Measurements from ENCODE around the gene PIGU. TPM values are rescaled to one million over a fixed set of nuclear protein-coding genes. Genes with fewer than 3 reads are reported as not detected.
"Not testable (repeated sequence)": the region's sequence is repeated elsewhere in the genome, so short reads cannot be mapped to it uniquely, and the experiment has no call there.

PIGU gene
- total RNA-seq, 1 donor from 2014 or later, result 7.8 TPM

DNA sequence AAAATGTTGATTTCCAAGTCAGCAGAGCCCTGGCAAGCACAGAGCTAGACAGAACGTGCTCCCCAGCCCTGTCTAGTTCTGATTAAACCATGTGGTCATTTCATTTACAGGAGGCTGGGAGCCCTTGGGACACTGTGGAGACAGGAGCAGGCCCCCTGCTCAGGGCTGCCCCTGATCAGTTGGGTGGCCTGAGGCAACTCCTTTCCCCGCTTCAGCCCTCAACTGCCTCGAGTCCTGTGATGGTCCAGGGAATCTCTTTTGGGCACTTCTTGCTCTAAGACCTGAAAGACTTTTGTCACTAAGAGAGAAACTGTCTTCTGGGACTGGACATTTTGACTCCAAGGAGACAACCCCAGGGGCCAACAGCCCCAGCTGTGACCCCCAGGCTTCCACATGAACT is 147.2 kb downstream of the PIGU start:
- no peak for DNase-seq

- DNase-seq, result peak; percentile 47
Measured at GRCh38 chr20:34528921-34529297, 148.0 kb downstream of the PIGU start.

GRCh38 chr20:34527016-34527415 is 149.9 kb downstream of the PIGU start:
- DNase-seq, result no peak

- DNase-seq, result no peak
Measured at GRCh38 chr20:34526466-34526865, 150.4 kb downstream of the PIGU start.

DNA sequence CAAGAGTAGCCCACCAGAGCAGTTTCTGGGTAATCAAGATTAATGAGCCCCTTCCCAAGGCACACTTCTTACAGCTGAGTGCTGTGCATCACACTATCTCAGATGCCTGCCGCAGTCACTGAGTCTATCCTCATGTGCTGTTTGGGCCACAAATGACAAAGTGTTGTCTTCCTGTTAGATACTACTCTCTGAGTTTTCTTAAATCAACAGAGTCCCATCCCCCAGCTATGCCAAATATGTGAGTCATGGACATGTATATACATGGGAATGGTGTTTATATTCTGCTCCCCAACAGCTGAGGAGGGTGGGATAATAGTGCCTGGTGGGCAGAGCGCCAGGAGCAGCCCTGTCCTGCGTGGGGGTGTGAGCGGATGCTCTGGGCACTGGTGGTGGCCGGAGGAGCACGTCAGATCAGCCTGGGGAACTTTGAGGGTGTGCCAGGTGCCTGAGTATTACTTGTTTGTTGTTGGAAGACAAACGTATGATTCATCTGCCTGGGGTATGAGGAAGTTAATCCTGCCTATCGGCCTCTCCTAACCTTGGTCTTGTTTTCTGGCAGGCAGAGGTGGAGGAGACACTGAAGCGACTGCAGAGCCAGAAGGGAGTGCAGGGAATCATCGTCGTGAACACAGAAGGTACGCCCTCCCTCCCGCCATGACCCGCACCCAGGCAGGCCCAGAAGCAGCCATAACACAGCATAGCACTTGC is 151.0 kb downstream of the PIGU start:
- peak; percentile 98 for DNase-seq

DNA sequence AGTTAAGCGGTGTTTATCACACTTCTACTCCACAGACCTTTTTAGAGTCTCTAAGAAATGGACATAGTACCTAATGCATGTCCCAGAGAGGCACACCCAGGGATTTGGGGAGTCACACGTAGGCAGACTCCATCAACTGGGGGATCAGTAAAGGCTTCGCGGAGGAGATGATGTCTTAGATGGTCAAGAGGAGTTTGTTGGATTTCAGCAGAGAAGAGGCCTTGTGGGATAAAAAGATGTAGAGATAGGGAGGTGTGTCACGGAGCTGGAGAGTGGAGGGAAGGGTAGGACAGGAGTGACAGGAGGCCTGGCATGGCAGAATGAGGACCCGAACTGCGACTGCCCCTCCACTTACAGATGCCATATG is 151.6 kb downstream of the PIGU start:
- no peak for DNase-seq

DNA sequence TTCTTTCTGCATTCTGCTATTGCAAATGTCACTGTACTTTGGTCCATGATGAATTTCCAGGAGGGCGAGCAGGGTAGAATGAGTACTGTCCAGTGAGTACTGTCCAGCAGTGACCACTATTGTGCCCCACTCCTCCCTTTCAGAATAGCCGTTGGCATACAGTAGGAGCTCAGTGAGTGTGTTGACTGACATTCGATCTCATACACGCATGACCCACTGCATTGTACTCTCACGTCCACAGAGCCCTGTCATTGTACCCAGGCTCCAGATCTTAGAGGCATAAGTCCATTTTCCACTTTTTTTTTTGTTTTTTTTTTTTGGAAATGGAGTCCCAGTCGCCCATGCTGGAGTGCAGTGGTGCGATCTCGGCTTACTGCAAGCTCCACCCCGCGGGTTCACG is 152.5 kb downstream of the PIGU start:
- DNase-seq, result no peak

GRCh38 chr20:34522969-34523871 is 153.7 kb downstream of the PIGU start:
- DNase-seq, result peak; percentile 78

DNA sequence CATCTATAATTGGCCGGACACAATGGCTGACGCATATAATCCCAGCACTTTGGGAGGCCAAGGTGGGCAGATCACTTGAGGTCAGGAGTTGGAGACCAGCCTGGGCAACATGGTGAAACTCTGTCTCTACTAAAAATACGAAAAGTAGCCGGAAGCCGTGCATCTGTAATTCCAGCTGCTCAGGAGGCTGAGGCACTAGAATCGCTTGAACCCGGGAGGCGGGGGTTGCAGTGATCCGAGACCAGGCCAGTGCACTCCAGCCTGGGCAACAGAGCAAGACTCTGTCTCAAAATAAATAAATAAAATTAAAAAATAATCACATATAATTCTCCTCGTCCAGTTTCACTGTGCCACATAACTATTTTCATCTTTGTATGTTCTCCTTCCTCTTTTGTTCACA is 157.1 kb downstream of the PIGU start:
- DNase-seq, result not testable (repeated sequence)

DNA sequence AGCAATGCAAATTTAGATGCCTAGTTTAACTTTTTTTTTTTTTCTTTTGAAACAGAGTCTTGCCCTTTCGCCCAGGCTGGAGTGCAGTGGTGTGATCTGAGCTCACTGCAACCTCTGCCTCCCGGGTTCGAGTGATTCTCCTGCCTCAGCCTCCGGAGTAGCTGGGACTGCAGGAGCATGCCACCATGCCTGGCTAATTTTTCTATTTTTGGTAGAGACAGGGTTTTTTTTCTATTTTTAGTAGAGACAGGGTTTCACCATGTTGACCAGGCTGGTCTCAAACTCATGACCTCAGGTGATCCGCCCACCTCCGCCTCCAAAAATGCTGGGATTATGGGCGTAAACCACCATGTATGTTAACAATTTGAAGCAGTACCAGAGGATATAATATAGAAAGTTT is 158.0 kb downstream of the PIGU start:
- not testable (repeated sequence) for DNase-seq

- peak; percentile 41 for DNase-seq
Measured at GRCh38 chr20:34517114-34517505, 159.8 kb downstream of the PIGU start.

DNA sequence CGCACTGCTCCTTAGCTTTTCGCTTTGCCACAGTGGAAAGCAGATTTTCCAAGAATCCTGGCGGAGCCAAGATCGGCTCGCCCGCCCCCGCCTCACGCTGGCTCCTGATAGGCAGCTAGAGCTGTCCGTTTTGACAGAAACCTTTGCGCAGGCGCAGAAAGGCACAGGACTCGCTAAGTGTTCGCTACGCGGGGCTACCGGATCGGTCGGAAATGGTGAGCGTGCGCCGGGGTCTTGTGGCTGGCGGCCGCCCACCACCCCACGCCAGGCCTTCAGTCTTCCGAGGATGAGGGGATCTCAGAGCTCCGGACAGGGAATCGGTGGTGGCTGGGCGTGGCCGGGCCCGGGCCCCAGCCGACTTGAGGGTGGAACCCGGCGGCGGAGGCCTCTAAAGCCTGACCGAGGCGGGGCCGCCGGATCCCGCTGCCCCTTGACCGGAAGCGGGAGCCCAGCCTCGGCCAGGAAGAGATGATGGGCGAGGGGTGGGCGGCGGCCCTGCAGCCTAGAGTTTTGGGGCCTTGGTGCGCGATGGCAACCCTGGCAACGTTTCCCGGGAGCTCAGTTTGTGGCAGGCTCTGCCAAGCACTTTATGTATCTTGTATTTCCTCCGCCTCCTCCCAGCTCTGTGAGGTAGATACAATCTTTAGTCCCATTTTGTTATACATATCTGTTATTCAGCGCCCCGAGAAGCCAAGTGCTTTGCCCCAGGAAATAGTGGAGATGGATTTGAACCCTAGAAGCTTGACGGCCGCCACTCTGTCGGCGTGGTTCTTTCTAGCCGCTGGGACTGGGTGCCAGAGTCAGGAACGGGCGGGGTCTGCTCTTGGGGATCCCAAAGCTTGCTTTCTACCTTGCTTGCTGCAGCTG is 160.4 kb downstream of the PIGU start, which contains the start of gene DYNLRB1:
Gene DYNLRB1, plus strand, starts transcription at position 176 of the 867 bp plus-strand sequence. Its CDS starts 37 bp downstream, at position 213.
- DNase-seq, result peak; percentile 98

DNA sequence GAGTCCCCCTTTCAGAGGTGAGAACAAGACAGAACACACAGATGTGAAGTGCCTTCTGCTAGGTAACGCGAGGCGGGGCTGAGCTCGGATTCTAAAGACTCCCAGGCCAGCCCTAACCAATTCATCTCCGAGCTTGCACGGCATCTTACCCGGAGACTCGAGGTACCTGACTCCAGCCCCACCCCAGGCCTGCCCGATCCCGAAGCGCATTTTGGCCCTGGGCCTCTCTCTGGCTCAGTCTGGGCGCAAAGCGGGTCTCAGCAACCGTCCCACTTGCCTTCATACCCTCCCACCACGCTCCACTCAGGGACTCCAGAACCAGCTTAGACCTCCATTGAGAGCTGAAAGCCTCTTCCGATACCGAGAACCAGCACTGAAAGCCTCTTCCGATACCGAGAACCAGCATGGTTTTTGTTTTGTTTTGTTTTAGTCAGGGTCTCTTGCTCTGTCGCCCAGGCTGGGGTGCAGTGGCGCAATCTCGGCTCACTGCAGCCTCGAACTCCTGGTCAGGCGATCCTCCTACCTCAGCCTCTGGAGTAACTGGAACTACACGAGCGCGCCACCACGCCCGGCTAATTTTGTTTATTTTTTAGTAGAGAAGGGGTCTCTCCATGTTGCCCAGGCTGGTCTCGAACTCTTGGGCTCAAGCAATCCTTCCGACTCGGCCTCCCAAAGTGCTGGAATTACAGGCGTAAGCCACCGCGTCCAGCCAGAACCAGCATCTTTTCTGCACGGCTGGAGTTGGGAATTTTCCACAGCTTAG is 161.2 kb downstream of the PIGU start:
- DNase-seq, result peak; percentile 72

- no peak for DNase-seq
Measured at GRCh38 chr20:34514897-34515483, 161.9 kb downstream of the PIGU start.

DNA sequence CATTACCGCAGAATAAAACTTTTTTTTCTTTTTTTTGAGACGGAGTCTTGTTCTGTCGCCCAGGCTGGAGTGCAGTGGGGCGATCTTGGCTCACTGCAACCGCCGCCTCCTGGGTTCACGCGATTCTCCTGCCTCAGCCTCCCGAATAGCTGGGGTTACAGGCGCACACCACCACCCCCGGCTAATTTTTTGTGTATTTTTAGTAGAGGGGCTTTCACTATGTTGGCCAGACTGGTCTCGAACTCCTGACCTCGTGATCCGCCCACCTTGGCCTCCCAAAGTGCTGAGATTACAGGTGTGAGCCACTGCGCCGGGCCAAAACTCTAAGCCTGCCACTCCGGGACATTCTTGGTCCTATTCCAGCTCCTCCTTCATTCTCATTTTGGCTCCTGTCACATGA is 162.9 kb downstream of the PIGU start:
- not testable (repeated sequence) for DNase-seq

GRCh38 chr20:34512955-34513419 is 163.9 kb downstream of the PIGU start:
- no peak for DNase-seq

DNA sequence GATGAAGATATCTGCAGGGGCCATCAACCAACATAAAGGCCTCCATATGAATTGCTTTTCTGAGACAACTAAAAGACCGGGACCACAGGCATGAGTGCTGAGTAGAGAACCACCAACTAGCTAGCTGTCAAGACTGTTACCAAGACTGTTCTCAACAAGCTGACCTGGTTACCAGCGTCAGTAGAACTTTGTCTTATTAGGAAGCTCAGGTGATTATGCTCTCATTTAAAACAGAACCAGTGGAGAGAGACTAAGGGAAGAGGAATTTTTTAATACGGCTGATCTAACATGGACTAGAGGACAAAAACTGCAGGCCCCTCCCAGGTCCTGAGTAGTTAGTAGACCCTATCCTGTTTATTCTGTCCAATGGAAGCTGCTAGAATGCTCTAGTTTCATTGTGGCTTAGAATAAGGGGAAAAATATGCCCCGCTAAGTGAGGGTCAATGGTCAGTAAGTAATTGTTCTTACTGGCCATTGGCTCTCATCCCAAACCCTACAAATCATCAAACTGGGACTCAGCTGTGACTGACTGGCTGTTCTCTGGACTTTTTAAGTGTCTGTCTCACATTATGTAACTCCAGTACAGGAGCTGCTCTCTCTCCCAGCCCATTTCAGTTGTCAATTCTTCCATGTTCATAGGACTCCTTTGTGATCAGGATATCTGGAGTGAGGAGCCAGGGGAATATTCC is 164.5 kb downstream of the PIGU start:
- DNase-seq, result peak; percentile 25

- no peak for DNase-seq
Measured at GRCh38 chr20:34511891-34512265, 165.0 kb downstream of the PIGU start.

DNA sequence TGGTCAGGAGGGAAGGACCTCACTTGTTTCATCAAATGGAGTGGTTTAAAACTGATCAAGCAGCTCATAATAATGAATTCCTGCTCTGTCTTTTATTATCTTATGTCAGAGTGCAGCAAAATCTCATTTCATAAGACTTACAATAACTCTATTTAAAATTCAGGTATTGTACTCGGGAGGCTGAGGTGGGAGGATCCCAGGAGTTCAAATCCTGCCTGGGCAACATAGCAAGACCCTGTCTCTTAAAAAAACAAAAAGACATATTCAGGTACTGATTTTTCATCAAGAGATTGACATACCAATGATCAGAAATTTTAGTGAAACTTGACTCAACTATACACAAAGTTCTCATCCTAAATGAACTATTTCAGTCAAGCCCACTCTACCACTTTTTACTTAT is 166.3 kb downstream of the PIGU start:
- no peak for DNase-seq
